Endothelial cell of umbilical vein (primary cell): ENCODE results near the gene LENEP. TPM values are rescaled to one million over a fixed set of nuclear protein-coding genes. Genes with fewer than 3 reads are reported as not detected.

Experiments
- BruUV-seq: library from RNA; stranded (reverse); fragments of 400-500 nt; replicated peaks from 2 replicates; lab custom pipeline; 2021; lab: Mats Ljungman, UMichigan
- CTCF ChIA-PET: fragments of 300-600, 350-600 bp; sonication (Branson Sonifier 250); formaldehyde crosslinking; loops from one replicate; lab custom pipeline; 2021; ENCODE audit warnings: antibody characterized with exemption, inconsistent platforms; lab: Charles Lee
- POLR2A ChIA-PET: fragments of 300-600, 350-600 bp; sonication (Branson Sonifier 250); formaldehyde crosslinking; loops from one replicate; lab custom pipeline; 2021; ENCODE audit warnings: antibody characterized with exemption, inconsistent platforms; lab: Charles Lee
- DNase-seq: peaks from one replicate; pipeline ENCODE4 v3.0.0-alpha.2; 2011; ENCODE audit warnings: low read depth, low spot score
- FAIRE-seq: peaks from 2 replicates; lab custom pipeline; 2011; peaks lifted over from hg19 to GRCh38; lab: Jason Lieb, UNC
- H2AFZ ChIP-seq: 2 replicates; pipeline ENCODE4 v1.6.0; 2012; ENCODE audit warnings: low read depth, low read length, control low read depth, inconsistent platforms
- H3K27ac ChIP-seq: 2 replicates; pipeline ENCODE4 v1.5.1; 2011; ENCODE audit warnings: low read depth, mild to moderate bottlenecking, control low read depth, low read length, moderate library complexity; ENCODE audit not compliant: insufficient read depth
- H3K27me3 ChIP-seq, 2 experiments: 2 replicates each; pipeline versions ENCODE4 v1.6.0 to v1.6.1; 2011; ENCODE audit warnings: low read length in 2 of 2, mixed read lengths in 1 of 2; ENCODE audit not compliant: control insufficient read depth in 2 of 2, insufficient read depth in 2 of 2
- H3K36me3 ChIP-seq, 2 experiments: 2 replicates in 1 of 2; 3 replicates in 1 of 2; pipeline ENCODE4 v1.5.1; 2011; ENCODE audit warnings: low read length in 2 of 2, mild to moderate bottlenecking in 1 of 2, moderate library complexity in 1 of 2; ENCODE audit not compliant: control insufficient read depth in 2 of 2, insufficient read depth in 2 of 2; ENCODE audit errors: extremely low read depth in 1 of 2
- H3K4me1 ChIP-seq: 3 replicates; pipeline ENCODE4 v1.5.1; 2011; ENCODE audit warnings: mild to moderate bottlenecking, low read length; ENCODE audit not compliant: control insufficient read depth, insufficient read depth; ENCODE audit errors: extremely low read depth
- H3K4me2 ChIP-seq: 2 replicates; pipeline ENCODE4 v1.6.1; 2011; ENCODE audit warnings: low read length, control low read depth, mixed read lengths; ENCODE audit not compliant: insufficient read depth
- H3K4me3 ChIP-seq, 3 experiments: fragments of 200-600 bp in 1 of 3; sonication (generic), shearing (Covaris generic) in 1 of 3; replicated peaks in 1 of 3; 2 replicates each; pipeline ENCODE4 v1.5.1; 2011 to 2016; ENCODE audit warnings: control low read depth in 3 of 3, low read length in 3 of 3, mild to moderate bottlenecking in 2 of 3, inconsistent platforms in 1 of 3, low read depth in 1 of 3, moderate library complexity in 1 of 3; ENCODE audit not compliant: insufficient read depth in 1 of 3
- H3K79me2 ChIP-seq: 2 replicates; pipeline ENCODE4 v1.6.0; 2012; ENCODE audit warnings: low read length, inconsistent platforms; ENCODE audit not compliant: control insufficient read depth, insufficient read depth
- H3K9ac ChIP-seq: replicated peaks from 2 replicates; pipeline ENCODE3; 2011; ENCODE audit warnings: low read length, control low read depth; ENCODE audit not compliant: insufficient read depth; ENCODE audit errors: extremely low read depth
- H3K9me1 ChIP-seq: replicated peaks from 3 replicates; pipeline ENCODE4 v1.6.0; 2011; ENCODE audit warnings: mild to moderate bottlenecking, low read length; ENCODE audit not compliant: control insufficient read depth, insufficient read depth; ENCODE audit errors: extremely low read depth
- H3K9me3 ChIP-seq: replicated peaks from 2 replicates; pipeline ENCODE4 v1.5.1; 2012; ENCODE audit warnings: low read length, inconsistent platforms; ENCODE audit not compliant: control insufficient read depth, insufficient read depth
- H4K20me1 ChIP-seq: replicated peaks from 2 replicates; pipeline ENCODE3; 2011; ENCODE audit warnings: mild to moderate bottlenecking, low read length; ENCODE audit not compliant: control insufficient read depth, insufficient read depth; ENCODE audit errors: extremely low read depth
- EZH2 ChIP-seq: IDR thresholded peaks from 2 replicates; pipeline ENCODE4 v1.6.1; 2012; ENCODE audit warnings: borderline replicate concordance, low read depth, mild to moderate bottlenecking, moderate library complexity, low read length, inconsistent platforms; ENCODE audit not compliant: severe bottlenecking
- FOS ChIP-seq: IDR thresholded peaks from 2 replicates; pipeline ENCODE4 v1.6.1; 2011; ENCODE audit warnings: mild to moderate bottlenecking, low read length, moderate library complexity, borderline replicate concordance; ENCODE audit not compliant: insufficient read depth
- GATA2 ChIP-seq: IDR thresholded peaks from 2 replicates; pipeline ENCODE4 v1.7.0; 2011; ENCODE audit warnings: low read depth, mild to moderate bottlenecking, moderate library complexity, mixed read lengths, low read length; ENCODE audit not compliant: insufficient read length, insufficient read depth
- JUN ChIP-seq: IDR thresholded peaks from 2 replicates; pipeline ENCODE4 v1.6.1; 2011; ENCODE audit warnings: borderline replicate concordance, low read depth; ENCODE audit not compliant: insufficient read length, insufficient read depth
- MAX ChIP-seq: IDR thresholded peaks from 2 replicates; pipeline ENCODE4 v1.6.1; 2011; ENCODE audit not compliant: insufficient read depth, insufficient read length
- MYC ChIP-seq: IDR thresholded peaks from one replicate; pipeline ENCODE4 v1.6.1; 2011; ENCODE audit warnings: mild to moderate bottlenecking, low read depth, low read length
- POLR2A ChIP-seq: IDR thresholded peaks from 2 replicates; pipeline ENCODE4 v1.6.1; 2012; ENCODE audit warnings: low read depth, mild to moderate bottlenecking, control low read depth, low read length
- POLR2AphosphoS5 ChIP-seq: IDR thresholded peaks from 2 replicates; pipeline ENCODE4 v1.6.1; 2012; ENCODE audit warnings: low read depth, mild to moderate bottlenecking, control low read depth, low read length, moderate library complexity; ENCODE audit not compliant: insufficient read depth
- dilution Hi-C: fragments of 300-500 bp; cut with MboI; formaldehyde crosslinking; loops from one replicate; pipeline ENCODE4 v1.15.0; 2019; ENCODE audit warnings: low sequenced_read_pairs; ENCODE audit not compliant: extremely low pct_ligation_motif_present
- intact Hi-C: fragments of 100-400 bp; cut with micrococcal nuclease; formaldehyde crosslinking; loops from one replicate; pipeline ENCODE4 v1.10.0; 2022
- polyA plus RNA-seq, 4 experiments: library from polyadenylated mRNA; depleted of rRNA in 3 of 4; stranded (reverse) in 3 of 4; unstranded in 1 of 4; fragments of >200 nt; gene quantifications; 2 replicates each; pipeline versions ENCODE4 v1.2.1 to v1.2.3, GENCODE V29; 2011 to 2012; ENCODE audit warnings: missing spikeins in 1 of 4
- total RNA-seq: library from RNA; stranded (reverse); gene quantifications from 2 replicates; pipeline ENCODE4 v1.2.3, GENCODE V29; 2021
- TF ChIP-seq, protein P1 (sequence below), 2 donors: IDR thresholded peaks; 1 replicate in 1 of 2; 2 replicates in 1 of 2; pipeline ENCODE4 v1.5.1; 2011; ENCODE audit warnings: low read length in 2 of 2, mild to moderate bottlenecking in 2 of 2, moderate library complexity in 2 of 2, control low read depth in 1 of 2, inconsistent platforms in 1 of 2, low read depth in 1 of 2; ENCODE audit not compliant: insufficient read depth in 1 of 2; ENCODE audit errors: extremely low read depth in 1 of 2

The LENEP gene
- total and polyA plus RNA-seq, 2 donors (not counting 3 experiments of a cell fraction or from before 2014, with no cell fraction given): 0.64 TPM; not detected in 1

DNA sequence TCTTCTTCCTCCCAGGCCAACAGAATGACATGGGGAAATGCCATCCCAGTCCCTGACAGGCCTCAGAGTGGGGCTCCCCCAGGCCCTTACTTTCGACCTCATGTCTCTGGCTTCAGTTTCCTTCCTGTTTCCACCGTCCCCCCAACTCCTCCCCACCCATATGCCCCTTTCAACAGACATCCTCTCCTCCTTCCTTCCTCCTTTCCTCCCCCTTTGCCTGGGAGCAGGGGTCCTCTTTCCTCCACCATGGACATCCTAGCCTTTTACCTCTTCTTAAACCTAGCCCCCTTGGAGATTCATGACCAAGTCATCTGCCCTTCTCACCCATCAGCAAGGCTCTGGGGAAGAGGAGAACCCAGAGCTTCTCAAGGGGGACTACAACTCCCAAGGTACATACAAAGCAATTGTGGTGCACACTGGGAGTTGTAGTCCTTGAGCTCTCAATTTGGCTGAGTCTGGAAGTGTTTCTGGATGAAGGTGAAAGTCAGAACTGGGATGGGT, 13.3 kb downstream of the LENEP start:
- dilution Hi-C loops: no loop called here
- BruUV-seq: no TSS peak
- Histone ChIP-seq H3K9me3 (no peaks in the 10 kb centered on the region), H4K20me1 (no peaks in the 10 kb centered on the region), H3K27ac (no peak overlapping the region), H3K4me2 (no peak overlapping the region), H3K4me3 (no peak overlapping the region), H3K9me1 (no peaks in the 10 kb centered on the region), H3K9ac (no peak overlapping the region), H2AFZ (no peak overlapping the region), H3K36me3 (no peaks in the 10 kb centered on the region), H3K4me1 (peaks cover 12% of the 10 kb centered on the region), H3K79me2 (peaks cover 16% of the 10 kb centered on the region), H3K27me3 (no peaks in the 10 kb centered on the region)
- intact Hi-C loops: no loop called here
- ChIA-PET POLR2A (interaction anchor here (0.6 kb wide), 1 partner anchor 398 kb away, joined by 3 read pairs; no protein-coding TSS in a partner anchor), CTCF (interaction anchor here (0.6 to 4.3 kb wide), 5 partner anchors 8 to 79 kb away, joined by 3 to 40 read pairs (median 3); no protein-coding TSS in a partner anchor)
- TF ChIP-seq, protein P1, sequence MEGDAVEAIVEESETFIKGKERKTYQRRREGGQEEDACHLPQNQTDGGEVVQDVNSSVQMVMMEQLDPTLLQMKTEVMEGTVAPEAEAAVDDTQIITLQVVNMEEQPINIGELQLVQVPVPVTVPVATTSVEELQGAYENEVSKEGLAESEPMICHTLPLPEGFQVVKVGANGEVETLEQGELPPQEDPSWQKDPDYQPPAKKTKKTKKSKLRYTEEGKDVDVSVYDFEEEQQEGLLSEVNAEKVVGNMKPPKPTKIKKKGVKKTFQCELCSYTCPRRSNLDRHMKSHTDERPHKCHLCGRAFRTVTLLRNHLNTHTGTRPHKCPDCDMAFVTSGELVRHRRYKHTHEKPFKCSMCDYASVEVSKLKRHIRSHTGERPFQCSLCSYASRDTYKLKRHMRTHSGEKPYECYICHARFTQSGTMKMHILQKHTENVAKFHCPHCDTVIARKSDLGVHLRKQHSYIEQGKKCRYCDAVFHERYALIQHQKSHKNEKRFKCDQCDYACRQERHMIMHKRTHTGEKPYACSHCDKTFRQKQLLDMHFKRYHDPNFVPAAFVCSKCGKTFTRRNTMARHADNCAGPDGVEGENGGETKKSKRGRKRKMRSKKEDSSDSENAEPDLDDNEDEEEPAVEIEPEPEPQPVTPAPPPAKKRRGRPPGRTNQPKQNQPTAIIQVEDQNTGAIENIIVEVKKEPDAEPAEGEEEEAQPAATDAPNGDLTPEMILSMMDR (IDR thresholded peaks at IDR 0.05; ENCODE audit: extremely low read depth in 1 of 2, insufficient read depth in 1 of 2, low read depth in 1 of 2, low read length in 2 of 2): no peak
- TF ChIP-seq EZH2 (no peak), JUN (no peak), MYC (no peak), POLR2A (no peak), FOS (no peak), MAX (no peak), POLR2AphosphoS5 (no peak), GATA2 (no peak)
- DNase-seq (no peak), FAIRE-seq (peak; percentile 68)
